Muscle layer of colon (tissue), 2 donors: ENCODE data around the gene ZP3.
"Not testable (repeated sequence)": the region's sequence is repeated elsewhere in the genome, so short reads cannot be mapped to it uniquely, and the experiment has no call there.

Experiments
- H3K27ac ChIP-seq: one replicate; pipeline ENCODE4 v1.7.0; 2013; ENCODE audit warnings: low read depth, mild to moderate bottlenecking, low read length, moderate library complexity
- H3K27me3 ChIP-seq, 2 donors: one replicate each; pipeline ENCODE4 v1.7.0; 2013; ENCODE audit warnings: low read length in 2 of 2, mild to moderate bottlenecking in 2 of 2; ENCODE audit not compliant: insufficient read depth in 2 of 2, control insufficient read depth in 1 of 2
- H3K36me3 ChIP-seq: one replicate; pipeline ENCODE4 v1.7.0; 2013; ENCODE audit warnings: mild to moderate bottlenecking, low read length; ENCODE audit not compliant: insufficient read depth
- H3K4me1 ChIP-seq: one replicate; pipeline ENCODE4 v1.7.0; 2013; ENCODE audit warnings: mild to moderate bottlenecking, low read length; ENCODE audit not compliant: insufficient read depth
- H3K4me3 ChIP-seq, 2 donors: one replicate each; pipeline ENCODE4 v1.7.0; 2013; ENCODE audit warnings: low read length in 2 of 2, low read depth in 1 of 2, mild to moderate bottlenecking in 1 of 2, moderate library complexity in 1 of 2
- H3K9ac ChIP-seq: one replicate; pipeline ENCODE4 v1.7.0; 2013; ENCODE audit warnings: low read length
- H3K9me3 ChIP-seq: one replicate; pipeline ENCODE4 v1.7.0; 2013; ENCODE audit warnings: mild to moderate bottlenecking, low read length
- donor health status: abdominal sarcoma.
- donor health status: Adenocarcinoma of cecum.

Gene ZP3

DNA sequence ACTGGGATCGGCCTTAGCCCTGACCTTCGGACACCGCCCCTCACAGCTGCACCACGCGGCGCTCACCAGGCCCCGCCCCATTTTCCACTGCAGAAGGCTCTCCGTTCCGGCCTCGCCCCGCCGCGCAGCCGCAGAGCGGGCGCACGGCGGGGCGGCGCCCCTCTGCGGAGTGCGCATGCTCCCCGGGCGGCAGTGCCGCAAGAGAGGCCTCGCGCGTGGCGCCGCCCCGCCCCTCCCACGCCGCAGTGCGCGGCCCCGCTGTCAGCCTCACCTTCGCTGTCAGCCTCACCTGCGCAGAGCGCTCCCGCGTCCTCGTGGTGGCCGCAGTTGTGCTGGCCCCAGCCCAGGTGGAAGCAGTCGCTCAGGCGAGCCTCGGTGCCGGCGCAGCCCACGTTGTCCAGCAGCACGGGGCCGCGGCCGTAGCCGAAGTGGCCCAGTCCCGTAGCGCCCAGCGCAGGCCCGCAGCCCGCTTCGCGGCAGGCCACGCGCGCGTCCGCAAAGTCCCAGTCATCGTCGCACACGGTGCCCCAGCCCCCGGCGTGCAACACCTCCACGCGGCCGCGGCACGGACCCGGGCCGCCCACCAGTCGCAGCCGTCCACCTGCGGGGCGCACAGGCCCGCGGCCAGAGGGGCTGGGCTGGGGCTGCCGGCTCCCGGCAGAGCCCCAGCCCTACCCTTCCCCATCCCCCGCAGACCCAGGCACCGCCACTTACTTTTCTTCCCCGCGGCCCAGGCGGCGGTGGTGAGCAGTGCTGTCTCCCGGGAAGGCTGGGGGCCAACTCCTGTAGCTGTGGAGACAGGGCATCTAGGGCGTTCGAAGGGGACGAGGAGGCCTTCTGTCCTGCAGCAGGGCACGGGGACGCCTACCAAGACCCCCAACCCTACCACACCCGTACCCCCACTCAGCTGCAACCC lies 31.4 kb upstream of the ZP3 start:
- H3K27ac ChIP-seq: peak overlapping the region; percentile 79
- H3K9me3 ChIP-seq: no peaks in the 10 kb centered on the region
- peak overlapping the region; percentile 53 to 70 for H3K4me3 ChIP-seq
- H3K4me1 ChIP-seq: peaks cover 19% of the 10 kb centered on the region
- H3K27me3 ChIP-seq: no peaks in the 10 kb centered on the region
- H3K9ac ChIP-seq: peak overlapping the region; percentile 21
- no peaks in the 10 kb centered on the region for H3K36me3 ChIP-seq

DNA sequence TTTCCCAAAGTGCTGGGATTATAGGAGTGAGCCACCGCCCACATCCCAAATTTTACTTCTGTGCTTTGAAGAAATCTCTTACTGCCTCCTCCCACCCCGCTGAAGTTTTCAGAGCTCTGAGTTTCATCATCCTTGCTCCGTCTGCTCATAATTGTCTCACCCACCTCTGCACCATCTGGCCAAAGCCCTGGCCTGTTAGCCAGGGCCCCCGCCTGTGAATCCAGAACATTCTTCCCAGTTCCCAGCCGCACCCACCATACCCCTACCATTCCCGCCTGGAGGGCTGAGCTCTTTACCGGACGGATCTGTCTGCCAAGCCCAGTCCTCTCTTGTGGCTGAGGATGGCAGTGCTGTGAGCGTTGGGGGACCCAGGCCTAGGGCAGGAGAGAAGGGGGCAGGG lies 29.8 kb upstream of the ZP3 start:
- Histone ChIP-seq H3K9ac (no peak overlapping the region), H3K36me3 (no peaks in the 10 kb centered on the region), H3K4me3 (no peak overlapping the region), H3K9me3 (no peaks in the 10 kb centered on the region), H3K4me1 (peaks cover 19% of the 10 kb centered on the region), H3K27ac (no peak overlapping the region), H3K27me3 (no peaks in the 10 kb centered on the region)

DNA sequence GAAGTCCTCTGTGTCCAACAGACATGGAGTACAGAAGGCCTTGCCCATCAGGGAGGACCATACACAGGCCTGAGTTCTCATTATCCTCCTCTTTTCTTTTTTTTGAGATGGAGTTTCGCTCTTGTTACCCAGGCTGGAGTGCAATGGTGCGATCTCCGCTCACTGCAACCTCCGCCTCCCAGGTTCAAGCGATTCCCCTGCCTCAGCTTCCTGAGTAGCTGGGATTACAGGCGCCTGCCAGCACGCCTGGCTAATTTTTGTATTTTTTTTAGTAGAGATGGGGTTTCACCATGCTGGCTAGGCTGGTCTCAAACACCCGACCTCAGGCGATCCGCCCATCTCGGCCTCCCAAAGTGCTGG lies 29.2 kb upstream of the ZP3 start:
- H3K9ac ChIP-seq, H3K9me3 ChIP-seq, H3K36me3 ChIP-seq, H3K27ac ChIP-seq, H3K4me3 ChIP-seq, H3K27me3 ChIP-seq: not testable (repeated sequence)
- peaks cover 19% of the 10 kb centered on the region for H3K4me1 ChIP-seq

DNA sequence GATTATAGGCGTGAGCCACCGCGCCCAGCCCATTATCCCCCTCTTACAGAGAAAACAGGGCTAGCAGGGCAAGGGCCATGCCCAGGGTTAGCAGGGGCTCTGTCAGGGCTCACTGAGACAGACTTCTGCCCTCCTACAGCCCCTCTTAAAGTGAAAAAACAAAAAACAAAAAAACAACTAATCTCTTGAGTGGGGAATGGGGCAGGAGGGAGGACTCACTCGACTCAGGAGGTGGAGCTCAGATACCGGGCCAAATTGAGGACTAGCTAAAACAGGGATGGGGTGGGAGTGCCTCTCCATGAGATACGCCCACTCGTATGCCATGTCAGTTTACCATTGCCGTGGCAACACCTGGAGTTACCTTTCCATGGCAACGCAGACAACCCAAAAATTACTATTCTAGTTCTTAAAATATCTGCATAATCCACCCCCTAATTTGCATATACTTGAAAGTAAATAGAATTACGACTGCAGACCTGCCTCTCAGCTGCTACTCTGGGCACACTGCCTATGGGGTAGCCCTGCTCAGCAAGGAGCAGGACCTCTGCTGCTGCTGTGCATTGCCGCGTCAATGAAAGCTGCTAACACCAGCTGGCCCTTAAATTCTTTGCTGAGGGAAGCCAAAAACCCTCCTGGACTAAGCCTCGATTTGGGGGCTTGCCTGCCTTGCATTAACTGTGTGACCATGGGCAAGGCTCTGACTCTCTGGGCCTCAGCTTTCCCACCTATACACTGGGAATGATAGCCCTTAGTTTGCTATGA lies 28.6 kb upstream of the ZP3 start:
- H3K4me1 ChIP-seq: peaks cover 19% of the 10 kb centered on the region
- no peak overlapping the region for H3K4me3 ChIP-seq
- H3K36me3 ChIP-seq: no peaks in the 10 kb centered on the region
- H3K9ac ChIP-seq: no peak overlapping the region
- H3K27ac ChIP-seq: no peak overlapping the region
- no peaks in the 10 kb centered on the region for H3K9me3 ChIP-seq
- no peaks in the 10 kb centered on the region for H3K27me3 ChIP-seq

DNA sequence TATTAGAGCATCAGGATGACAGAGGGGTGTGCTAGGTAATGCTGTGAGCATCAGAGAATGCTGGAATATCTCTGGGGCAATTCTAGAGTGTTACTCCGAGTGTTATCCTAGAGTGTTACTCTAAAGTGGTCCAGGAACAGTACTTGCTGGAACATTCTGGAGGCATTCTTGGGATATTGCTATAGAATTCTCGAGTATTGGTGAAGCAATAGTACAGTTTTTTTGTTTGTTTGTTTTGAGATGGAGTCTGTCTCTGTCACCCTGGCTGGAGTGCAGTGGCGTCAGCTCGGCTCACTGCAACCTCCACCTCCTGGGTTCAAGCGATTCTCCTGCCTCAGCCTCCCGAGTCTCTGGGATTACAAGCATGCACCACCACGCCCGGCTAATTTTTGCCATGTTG lies 27.9 kb upstream of the ZP3 start:
- no peak overlapping the region for H3K27ac ChIP-seq
- no peaks in the 10 kb centered on the region for H3K9me3 ChIP-seq
- H3K36me3 ChIP-seq: no peaks in the 10 kb centered on the region
- H3K4me1 ChIP-seq: peaks cover 19% of the 10 kb centered on the region
- H3K4me3 ChIP-seq: peak overlapping the region in 1 of 2 donors; percentile 58
- H3K27me3 ChIP-seq: no peaks in the 10 kb centered on the region
- H3K9ac ChIP-seq: no peak overlapping the region

DNA sequence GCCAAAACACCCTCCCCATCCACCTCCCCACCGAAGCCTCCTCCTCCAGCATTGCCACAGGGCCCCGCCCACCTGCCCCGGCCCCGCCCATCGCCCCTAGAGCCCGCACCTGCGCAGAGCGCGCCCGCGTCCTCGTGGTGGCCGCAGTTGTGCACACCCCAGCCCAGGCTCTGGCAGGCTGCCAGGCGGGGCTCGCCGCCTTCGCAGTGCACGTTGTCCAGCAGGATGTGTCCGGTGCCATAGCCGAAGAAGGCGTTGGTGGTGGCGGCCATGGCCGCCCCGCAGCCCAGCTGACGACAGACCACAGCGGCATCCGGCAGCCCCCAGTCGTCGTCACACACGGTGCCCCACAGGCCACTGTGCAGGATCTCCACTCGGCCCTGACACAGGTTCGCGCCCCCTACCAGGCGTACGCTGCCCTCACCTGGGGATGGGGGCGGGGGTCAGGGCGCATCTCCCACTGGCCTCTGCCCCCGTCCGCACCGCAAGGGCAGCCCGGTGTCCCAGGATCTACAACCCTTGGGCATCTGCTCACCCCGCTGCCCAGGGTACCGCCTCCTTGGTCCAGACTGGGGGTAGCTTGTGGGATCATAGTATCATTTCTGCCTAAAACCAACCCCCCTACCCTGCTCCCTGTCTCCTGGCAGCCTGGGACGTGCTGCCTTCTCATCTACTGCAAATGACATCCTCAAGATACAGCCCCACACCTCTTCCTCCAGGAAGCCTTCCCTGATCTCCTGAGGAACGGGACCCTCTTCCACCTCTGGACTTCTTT lies 27.2 kb upstream of the ZP3 start:
- peak overlapping the region; percentile 12 for H3K27ac ChIP-seq
- no peaks in the 10 kb centered on the region for H3K36me3 ChIP-seq

DNA sequence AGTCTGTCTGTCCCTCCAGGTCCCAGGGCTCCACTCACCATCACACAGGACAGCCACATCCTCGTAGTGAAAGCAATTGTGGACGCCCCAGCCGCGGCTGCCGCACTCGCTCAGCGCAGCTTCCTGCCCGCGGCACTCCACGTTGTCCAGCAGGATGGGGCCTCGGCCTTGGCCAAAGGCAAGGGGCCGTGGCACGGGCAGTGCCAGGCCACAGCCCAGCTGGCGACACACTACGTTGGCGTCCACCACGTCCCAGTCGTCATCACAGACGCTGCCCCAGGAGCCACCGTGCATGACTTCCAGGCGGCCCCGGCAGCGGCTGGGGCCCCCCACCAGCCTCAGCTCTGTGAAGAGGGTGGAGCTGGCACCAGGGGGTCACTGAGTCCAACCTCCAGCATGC lies 24.5 kb upstream of the ZP3 start:
- Histone ChIP-seq H3K27ac (no peak overlapping the region), H3K4me3 (no peak overlapping the region), H3K4me1 (peaks cover 13% of the 10 kb centered on the region), H3K9ac (no peak overlapping the region), H3K27me3 (no peaks in the 10 kb centered on the region), H3K36me3 (no peaks in the 10 kb centered on the region), H3K9me3 (no peaks in the 10 kb centered on the region)

More for the DNA sequence above, 27.2 kb upstream of the ZP3 start:
- Histone ChIP-seq H3K4me3 (peak overlapping the region; percentile 6 to 58), H3K9me3 (no peaks in the 10 kb centered on the region), H3K4me1 (peaks cover 16% of the 10 kb centered on the region), H3K27me3 (no peaks in the 10 kb centered on the region), H3K9ac (no peak overlapping the region)

DNA sequence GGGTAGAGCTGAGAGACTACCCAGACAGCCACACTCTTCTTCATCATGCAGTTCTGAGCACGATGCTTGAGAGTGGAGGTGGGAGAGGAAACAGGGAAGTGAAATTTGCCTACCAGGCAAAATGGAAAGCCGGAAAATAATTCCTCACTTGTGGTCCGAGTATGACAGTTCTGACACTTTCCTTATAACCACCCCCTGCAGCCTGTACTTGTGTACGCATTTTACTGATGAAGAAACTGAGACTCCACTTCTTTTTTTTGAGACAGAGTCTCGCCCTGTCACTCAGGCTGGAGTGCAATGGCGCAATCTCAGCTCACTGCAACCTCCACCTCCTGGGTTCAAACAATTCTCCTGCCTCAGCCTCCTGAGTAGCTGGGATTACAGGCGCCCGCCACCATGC lies 21.7 kb upstream of the ZP3 start:
- not testable (repeated sequence) for H3K4me3 ChIP-seq, H3K27me3 ChIP-seq, H3K9me3 ChIP-seq, H3K9ac ChIP-seq, H3K4me1 ChIP-seq, H3K27ac ChIP-seq, H3K36me3 ChIP-seq

DNA sequence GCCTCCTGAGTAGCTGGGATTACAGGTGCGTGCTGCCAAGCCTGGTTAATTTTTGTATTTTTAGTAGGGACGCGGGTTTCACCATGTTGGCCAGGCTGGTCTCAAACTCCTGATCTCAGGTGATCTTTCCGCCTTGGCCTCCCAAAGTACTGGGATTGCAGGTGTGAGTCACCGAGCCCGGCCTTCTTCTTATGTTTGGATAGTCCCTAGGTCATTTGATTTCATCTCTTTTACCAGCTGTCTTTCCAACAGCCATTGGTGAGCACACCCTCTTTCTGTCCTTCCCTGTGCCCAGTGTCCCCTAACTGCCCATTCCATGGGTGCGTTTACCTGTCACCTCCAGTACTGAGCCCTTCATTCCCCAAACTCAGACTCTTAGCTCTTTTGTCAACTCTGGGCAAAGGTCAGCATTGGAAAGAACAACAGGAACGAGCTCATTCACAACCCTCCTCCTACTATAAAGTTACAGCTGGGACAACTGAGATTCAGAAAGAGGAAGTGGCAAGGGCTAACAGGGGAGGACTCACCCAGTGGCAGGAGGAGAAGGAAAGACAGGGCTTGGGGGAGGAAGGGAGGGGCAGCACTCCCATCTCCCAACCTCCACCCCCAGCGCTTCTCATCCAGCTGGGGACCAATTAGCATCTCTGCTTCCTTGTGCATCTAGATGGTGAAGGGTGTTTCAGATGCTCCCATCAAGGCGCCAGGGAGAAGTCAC lies 20.8 kb upstream of the ZP3 start:
- Histone ChIP-seq H3K9ac (no peak overlapping the region), H3K4me1 (no peaks in the 10 kb centered on the region), H3K36me3 (no peaks in the 10 kb centered on the region), H3K27ac (no peak overlapping the region), H3K4me3 (no peak overlapping the region), H3K27me3 (no peaks in the 10 kb centered on the region), H3K9me3 (no peaks in the 10 kb centered on the region)

DNA sequence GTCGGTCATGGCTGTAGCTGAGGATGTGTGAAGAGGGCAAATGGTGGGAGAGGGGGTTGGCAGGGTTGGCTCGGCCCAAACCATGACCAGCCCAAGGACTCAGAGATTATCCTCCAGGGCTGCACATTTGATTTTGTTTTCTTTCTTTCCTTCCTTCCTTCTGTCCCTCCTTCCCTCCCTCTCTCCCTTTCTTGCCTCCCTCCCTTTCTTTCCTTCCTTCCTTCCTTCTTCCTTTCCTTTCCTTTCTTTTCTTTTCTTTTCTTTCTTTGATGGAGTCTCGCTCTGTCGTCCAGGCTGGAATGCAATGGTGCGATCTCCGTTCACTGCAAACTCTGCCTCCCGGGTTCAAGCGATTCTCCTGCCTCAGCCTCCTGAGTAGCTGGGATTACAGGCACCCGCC lies 19.0 kb upstream of the ZP3 start:
- H3K9me3 ChIP-seq: no peaks in the 10 kb centered on the region
- no peaks in the 10 kb centered on the region for H3K36me3 ChIP-seq
- no peaks in the 10 kb centered on the region for H3K4me1 ChIP-seq
- no peak overlapping the region for H3K9ac ChIP-seq
- H3K27ac ChIP-seq: no peak overlapping the region
- H3K27me3 ChIP-seq: no peaks in the 10 kb centered on the region
- no peak overlapping the region for H3K4me3 ChIP-seq

DNA sequence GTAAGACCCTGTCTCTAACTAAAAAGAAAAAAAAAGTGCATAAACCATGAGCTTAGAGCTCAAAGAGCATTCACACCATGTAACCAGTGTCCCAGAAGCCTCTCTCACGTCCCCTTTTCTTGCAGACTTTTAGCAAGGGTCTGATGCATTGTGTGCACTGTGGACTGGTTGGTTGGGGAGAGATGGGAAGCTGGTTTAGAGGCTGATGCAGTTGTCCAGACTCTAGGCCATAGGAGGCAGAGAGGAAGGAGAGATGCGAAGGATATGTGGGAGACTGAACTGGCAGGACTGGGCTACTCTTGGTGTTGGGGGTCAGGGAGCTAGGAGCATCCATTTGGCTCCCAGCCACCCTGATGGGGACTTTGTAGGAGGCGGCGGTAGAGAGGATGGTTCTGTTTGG lies 17.0 kb upstream of the ZP3 start:
- Histone ChIP-seq H3K9ac (no peak overlapping the region), H3K9me3 (no peaks in the 10 kb centered on the region), H3K36me3 (no peaks in the 10 kb centered on the region), H3K27me3 (no peaks in the 10 kb centered on the region), H3K4me1 (no peaks in the 10 kb centered on the region), H3K4me3 (no peak overlapping the region), H3K27ac (no peak overlapping the region)
